Neural cell (in vitro differentiated cells): ENCODE measurements around the gene SEZ6. TPM values are rescaled to one million over a fixed set of nuclear protein-coding genes. Genes with fewer than 3 reads are reported as not detected.

Experiments
- H2AFZ ChIP-seq: fragments of 200-600, 300-800 bp; sonication (generic), shearing (Covaris generic); 2 replicates; pipeline ENCODE4 v1.6.0; 2014; ENCODE audit warnings: low read depth, mild to moderate bottlenecking, antibody characterized with exemption, low read length, moderate library complexity
- H3F3A ChIP-seq: fragments of 200-600 bp; shearing (Covaris generic); 2 replicates; pipeline ENCODE4 v1.6.1; 2016; ENCODE audit warnings: mild to moderate bottlenecking, moderate library complexity, mixed read lengths, antibody characterized with exemption, low read length; ENCODE audit not compliant: insufficient read depth, poor library complexity, severe bottlenecking
- H3K27ac ChIP-seq: fragments of 200-600, 300-800 bp; sonication (generic), shearing (Covaris generic); 2 replicates; pipeline ENCODE4 v1.5.1; 2014; ENCODE audit warnings: mild to moderate bottlenecking, low read length, moderate library complexity
- H3K27me3 ChIP-seq: fragments of 300-800, 200-600 bp; sonication (generic), shearing (Covaris generic); 2 replicates; pipeline ENCODE4 v1.6.0; 2014; ENCODE audit warnings: mild to moderate bottlenecking, low read depth, low read length, moderate library complexity; ENCODE audit not compliant: insufficient read depth
- H3K36me3 ChIP-seq: fragments of 300-800, 200-600 bp; sonication (generic), shearing (Covaris generic); 2 replicates; pipeline ENCODE4 v1.5.1; 2014; ENCODE audit warnings: mild to moderate bottlenecking, antibody characterized with exemption, low read length, moderate library complexity; ENCODE audit not compliant: insufficient read depth
- H3K4me2 ChIP-seq: fragments of 300-800, 200-600 bp; sonication (generic), shearing (Covaris generic); 2 replicates; pipeline ENCODE4 v1.6.0; 2014; ENCODE audit warnings: mild to moderate bottlenecking, low read length
- H3K4me3 ChIP-seq: fragments of 300-800, 200-600 bp; sonication (generic), shearing (Covaris generic); 2 replicates; pipeline ENCODE4 v1.5.1; 2014; ENCODE audit warnings: mild to moderate bottlenecking, low read length, moderate library complexity
- H3K79me2 ChIP-seq: fragments of 200-600 bp; shearing (Covaris generic); replicated peaks from 2 replicates; pipeline ENCODE4 v1.6.0; 2014; ENCODE audit warnings: mild to moderate bottlenecking, low read length, moderate library complexity; ENCODE audit not compliant: insufficient read depth
- H3K9ac ChIP-seq: fragments of 300-800, 200-600 bp; sonication (generic), shearing (Covaris generic); 2 replicates; pipeline ENCODE4 v1.6.1; 2016; ENCODE audit warnings: mild to moderate bottlenecking, low read length, mixed read lengths
- H3K9me2 ChIP-seq: fragments of 200-600 bp; shearing (Covaris generic); 2 replicates; pipeline ENCODE4 v1.6.1; 2016; ENCODE audit warnings: mild to moderate bottlenecking, low read length, mixed read lengths; ENCODE audit not compliant: insufficient read depth
- H3K9me3 ChIP-seq: fragments of 200-600, 300-800 bp; sonication (generic), shearing (Covaris generic); 2 replicates; pipeline ENCODE4 v1.6.1; 2016; ENCODE audit warnings: mild to moderate bottlenecking, mixed run types, low read length, moderate library complexity, mixed read lengths
- H4K20me1 ChIP-seq: fragments of 200-600 bp; shearing (Covaris generic); 2 replicates; pipeline ENCODE4 v1.6.1; 2016; ENCODE audit warnings: mild to moderate bottlenecking, mixed run types; ENCODE audit not compliant: insufficient read depth
- CTCF ChIP-seq: fragments of 450-650 bp; IDR thresholded peaks from 2 replicates; pipeline ENCODE4 v1.5.1; 2014; ENCODE audit warnings: antibody characterized with exemption, mild to moderate bottlenecking, moderate library complexity; ENCODE audit not compliant: poor library complexity, severe bottlenecking
- EP300 ChIP-seq: fragments of 450-650 bp; conservative IDR thresholded peaks from 2 replicates; pipeline ENCODE4 v1.6.1; 2014; ENCODE audit warnings: antibody characterized with exemption, mild to moderate bottlenecking, moderate library complexity; ENCODE audit not compliant: poor library complexity, severe bottlenecking
- EZH2 ChIP-seq: fragments of 200-600, 300-800 bp; shearing (Covaris generic), sonication (generic); IDR thresholded peaks from 2 replicates; pipeline ENCODE4 v1.6.1; 2014; ENCODE audit warnings: antibody characterized with exemption, low read length, borderline replicate concordance, mild to moderate bottlenecking; ENCODE audit not compliant: insufficient read depth, poor library complexity, severe bottlenecking
- MXI1 ChIP-seq: fragments of 450-650 bp; conservative IDR thresholded peaks from 2 replicates; pipeline ENCODE4 v1.6.1; 2014; ENCODE audit warnings: antibody characterized with exemption, mild to moderate bottlenecking; ENCODE audit not compliant: poor library complexity, severe bottlenecking
- POLR2AphosphoS5 ChIP-seq: IDR thresholded peaks from 2 replicates; pipeline ENCODE4 v1.6.1; 2012
- RAD21 ChIP-seq: fragments of 450-650 bp; conservative IDR thresholded peaks from 2 replicates; pipeline ENCODE4 v1.6.1; 2014; ENCODE audit warnings: antibody characterized with exemption, mild to moderate bottlenecking, moderate library complexity
- REST ChIP-seq: IDR thresholded peaks from 2 replicates; pipeline ENCODE4 v1.6.1; 2012; ENCODE audit warnings: borderline replicate concordance
- SMC3 ChIP-seq: fragments of 450-650 bp; conservative IDR thresholded peaks from 2 replicates; pipeline ENCODE4 v1.6.1; 2014; ENCODE audit warnings: antibody characterized with exemption, mild to moderate bottlenecking, moderate library complexity; ENCODE audit not compliant: poor library complexity
- TAF1 ChIP-seq: IDR thresholded peaks from 2 replicates; pipeline ENCODE4 v1.6.1; 2012; ENCODE audit warnings: low read depth
- polyA plus RNA-seq: library from polyadenylated mRNA; depleted of rRNA; stranded (reverse); fragments of >200 nt; gene quantifications from 2 replicates; pipeline ENCODE4 v1.2.3, GENCODE V29; 2014

SEZ6 gene
- polyA plus RNA-seq, 1 donor from 2014 or later, result 15.1 TPM

GRCh38 chr17:28912938-28913333 lies 92.9 kb downstream of the SEZ6 start:
- Histone ChIP-seq H3F3A (no peaks in the 10 kb centered on the region), H4K20me1 (no peaks in the 10 kb centered on the region), H3K9ac (no peak overlapping the region), H3K4me3 (no peak overlapping the region), H3K27me3 (no peaks in the 10 kb centered on the region), H3K9me2 (no peaks in the 10 kb centered on the region), H3K4me2 (no peak overlapping the region), H3K36me3 (peaks cover 3% of the 10 kb centered on the region), H3K9me3 (no peaks in the 10 kb centered on the region), H3K27ac (no peak overlapping the region), H2AFZ (no peak overlapping the region), H3K79me2 (no peaks in the 10 kb centered on the region)
- no peak for TF ChIP-seq SMC3
- no peak for TF ChIP-seq EZH2
- TF ChIP-seq CTCF, result no peak
- TF ChIP-seq POLR2AphosphoS5, result no peak
- TF ChIP-seq TAF1, result no peak
- no peak for TF ChIP-seq EP300
- TF ChIP-seq RAD21, result no peak
- no peak for TF ChIP-seq REST
- no peak for TF ChIP-seq MXI1

- Histone ChIP-seq H3K9me2 (no peaks in the 10 kb centered on the region), H3K27me3 (no peaks in the 10 kb centered on the region), H3K9me3 (no peaks in the 10 kb centered on the region), H3K27ac (no peak overlapping the region), H3K79me2 (no peaks in the 10 kb centered on the region), H3K4me3 (no peak overlapping the region), H3F3A (no peaks in the 10 kb centered on the region), H3K36me3 (peaks cover 3% of the 10 kb centered on the region), H2AFZ (no peak overlapping the region), H3K9ac (no peak overlapping the region), H3K4me2 (no peak overlapping the region), H4K20me1 (no peaks in the 10 kb centered on the region)
- TF ChIP-seq EP300, result no peak
- TF ChIP-seq RAD21, result no peak
- no peak for TF ChIP-seq SMC3
- TF ChIP-seq REST, result no peak
- no peak for TF ChIP-seq CTCF
- TF ChIP-seq POLR2AphosphoS5, result no peak
- no peak for TF ChIP-seq TAF1
- TF ChIP-seq EZH2, result no peak
- TF ChIP-seq MXI1, result no peak
Measured at GRCh38 chr17:28912281-28912937, 93.4 kb downstream of the SEZ6 start.
